ENCODE data around the gene SDK1.
A peak's percentile ranks its signal among the peaks of the same experiment; 100 is the strongest.

SDK1 gene

DNA sequence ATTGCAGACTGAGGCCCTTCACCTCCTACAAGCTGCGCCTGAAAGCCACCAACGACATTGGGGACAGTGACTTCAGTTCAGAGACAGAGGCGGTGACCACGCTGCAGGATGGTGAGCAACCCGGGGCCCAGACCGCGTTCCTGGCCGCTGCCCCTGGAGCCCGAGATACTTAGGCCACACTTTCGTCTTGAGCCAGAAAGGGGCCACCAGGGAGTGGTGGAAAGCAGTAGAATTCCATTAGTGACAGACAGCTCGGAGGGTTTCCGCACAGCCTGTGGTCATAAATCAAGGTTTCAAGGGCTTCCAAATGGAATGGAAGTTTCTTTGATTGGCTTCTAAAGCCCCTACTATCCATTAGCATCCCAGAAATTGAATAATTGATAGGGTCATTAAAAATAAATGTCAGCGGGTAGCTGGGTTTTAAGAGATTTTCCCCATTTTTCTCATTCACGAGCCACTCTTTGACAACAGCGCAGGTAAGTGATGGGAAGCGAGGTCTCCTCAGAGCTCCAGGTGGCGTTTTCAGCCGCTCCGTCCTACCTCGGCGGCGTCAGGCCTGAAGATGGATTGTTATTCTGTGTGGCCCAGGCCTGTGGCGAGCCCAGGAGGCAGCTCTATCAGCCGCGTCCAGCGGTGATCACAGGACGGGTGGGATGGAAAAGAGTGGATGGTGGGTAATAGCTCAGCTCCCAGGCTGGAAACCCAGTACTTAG, 857.5 kb downstream of the SDK1 start:
- Histone ChIP-seq H3K4me3 (no peak overlapping the region), H3K27ac (no peak overlapping the region)

DNA sequence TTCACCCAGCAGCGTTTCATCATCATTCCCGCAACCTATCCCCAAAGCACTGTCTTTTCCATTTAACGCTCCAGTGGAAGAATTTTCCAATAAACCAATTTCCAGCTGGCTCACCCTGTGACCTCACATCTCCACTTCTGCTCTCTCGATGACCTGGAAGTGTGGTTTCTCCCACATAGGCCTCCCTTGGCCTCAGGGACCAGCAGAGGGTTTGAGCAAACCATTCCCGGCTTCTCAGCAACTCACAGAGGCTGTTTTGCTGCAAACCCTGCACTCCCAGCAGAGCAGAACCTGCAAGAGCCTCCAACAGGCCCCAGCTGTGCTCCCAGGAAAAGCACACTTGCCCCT, 858.1 kb downstream of the SDK1 start:
- no peak overlapping the region for H3K4me3 ChIP-seq
- no peak overlapping the region for H3K27ac ChIP-seq

DNA sequence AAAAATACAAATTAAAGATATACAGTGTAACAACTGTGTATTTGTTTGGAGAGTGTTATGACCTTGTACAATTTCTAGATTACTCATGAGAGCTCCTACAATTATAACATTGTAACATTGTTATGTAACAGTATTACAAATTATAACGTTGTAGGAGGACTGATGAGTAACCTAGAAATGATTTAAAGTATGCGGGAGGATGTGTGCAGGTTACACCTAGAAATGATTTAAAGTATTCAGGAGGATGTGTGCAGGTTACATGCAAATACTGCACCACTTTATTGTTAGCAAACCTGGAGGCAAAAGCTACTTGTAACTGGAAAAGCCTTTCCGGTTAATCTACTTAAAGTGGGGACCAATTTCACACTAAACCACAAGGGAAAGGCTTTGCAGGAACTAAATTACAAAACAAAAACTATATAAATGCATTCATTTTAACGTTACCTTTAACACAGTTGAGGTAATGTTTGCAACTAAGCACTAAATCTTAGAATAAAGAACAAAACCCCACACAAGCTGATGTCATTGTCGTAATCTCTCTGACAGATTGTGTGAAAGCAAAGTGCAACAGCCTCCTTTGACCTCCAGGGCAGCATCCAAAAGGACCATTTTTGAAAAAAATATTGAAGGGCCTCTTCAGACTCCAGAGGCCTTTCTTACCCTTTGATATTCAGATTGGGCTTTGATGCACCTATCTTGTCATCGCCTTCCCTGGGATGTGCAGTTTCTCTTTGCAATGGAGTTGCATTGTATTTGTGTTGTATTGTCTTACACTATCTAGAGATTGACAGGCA, 858.9 kb downstream of the SDK1 start:
- Histone ChIP-seq H3K4me3 (no peak overlapping the region), H3K27ac (no peak overlapping the region)

DNA sequence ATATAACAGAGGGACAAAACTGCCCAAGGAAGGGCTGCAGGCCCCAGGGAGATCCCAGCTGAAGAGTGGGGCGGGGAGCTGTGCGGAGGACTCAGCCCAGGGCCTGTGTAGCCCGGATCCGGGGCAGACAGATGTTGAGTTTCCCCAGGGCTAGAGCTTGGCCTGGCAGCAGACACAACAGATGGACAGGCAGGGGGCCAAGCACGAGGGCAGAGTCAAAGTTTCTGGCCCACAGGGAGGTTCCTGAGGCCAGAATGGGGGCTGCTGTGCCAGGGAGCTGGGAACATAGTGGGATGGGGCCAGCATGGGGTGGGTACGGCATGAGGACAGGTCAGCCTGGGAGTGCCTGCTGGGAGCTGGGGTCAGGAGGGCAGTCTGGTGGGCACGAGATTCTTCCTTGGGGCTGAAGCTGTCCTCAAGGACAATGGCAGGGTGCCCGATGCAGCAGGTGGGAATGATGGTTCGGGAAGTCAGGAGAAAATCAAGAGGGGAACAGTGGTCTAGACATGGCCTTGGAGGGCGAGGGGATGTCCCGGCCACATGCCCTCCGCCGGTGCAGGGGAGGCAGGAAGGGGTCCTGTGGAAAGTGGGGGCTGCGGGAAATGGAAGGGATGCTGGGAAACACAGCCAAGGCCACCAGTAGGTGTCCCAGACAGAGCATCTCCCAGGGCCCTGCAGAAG, 862.0 kb downstream of the SDK1 start:
- H3K27ac ChIP-seq, result no peak overlapping the region
- no peak overlapping the region for H3K4me3 ChIP-seq

DNA sequence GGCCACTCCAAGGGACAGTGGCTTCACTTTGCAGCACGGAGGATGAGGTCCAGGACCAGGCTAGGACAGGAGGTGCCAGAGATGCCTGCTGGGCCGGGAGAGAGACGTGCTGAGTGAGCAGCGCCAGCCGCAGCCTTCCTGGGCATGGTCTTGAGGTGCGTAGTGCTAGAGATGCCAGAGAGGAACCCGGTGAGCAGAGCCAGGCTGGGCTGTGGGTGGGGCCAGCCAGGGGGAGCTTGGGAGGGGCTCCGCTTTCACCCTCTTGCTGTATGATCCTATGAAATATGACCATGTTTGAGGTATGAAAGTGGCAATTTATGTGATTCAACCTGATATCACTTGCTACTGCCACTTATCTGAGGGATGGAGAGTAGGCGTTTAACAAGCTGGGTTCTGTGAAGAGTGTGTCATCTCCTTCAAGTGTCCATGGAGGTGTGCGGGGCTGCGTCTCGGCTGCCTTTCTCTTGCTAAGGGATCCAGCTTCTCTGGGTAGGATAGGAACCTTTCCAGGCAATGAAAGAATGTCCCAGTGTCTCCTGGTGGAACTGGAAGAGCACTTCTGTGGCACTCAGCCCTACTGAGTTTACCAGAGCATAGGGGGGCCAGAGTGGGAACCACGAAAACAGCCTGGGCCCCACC, 862.6 kb downstream of the SDK1 start:
- Histone ChIP-seq H3K27ac (no peak overlapping the region), H3K4me3 (no peak overlapping the region)

DNA sequence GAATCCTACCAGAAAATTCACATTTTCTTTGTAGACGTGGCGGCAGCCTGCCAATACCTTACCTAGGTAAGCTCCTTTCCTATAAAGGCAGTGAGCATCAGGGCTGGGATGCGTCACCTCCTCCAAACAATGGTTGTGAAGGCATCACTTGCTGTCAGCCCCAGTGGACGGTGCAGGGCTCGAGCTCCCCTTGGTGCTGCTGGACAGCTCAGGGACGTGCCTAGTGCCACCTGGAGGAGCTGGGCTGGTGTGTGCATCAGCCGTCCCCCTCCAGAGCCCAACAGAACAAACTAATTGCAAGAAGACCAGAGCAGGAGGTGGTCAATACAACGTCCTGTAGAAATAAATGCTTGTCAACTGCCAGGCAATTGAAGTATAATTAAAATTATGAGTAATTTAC, 863.5 kb downstream of the SDK1 start:
- Histone ChIP-seq H3K4me3 (no peak overlapping the region), H3K27ac (no peak overlapping the region)

DNA sequence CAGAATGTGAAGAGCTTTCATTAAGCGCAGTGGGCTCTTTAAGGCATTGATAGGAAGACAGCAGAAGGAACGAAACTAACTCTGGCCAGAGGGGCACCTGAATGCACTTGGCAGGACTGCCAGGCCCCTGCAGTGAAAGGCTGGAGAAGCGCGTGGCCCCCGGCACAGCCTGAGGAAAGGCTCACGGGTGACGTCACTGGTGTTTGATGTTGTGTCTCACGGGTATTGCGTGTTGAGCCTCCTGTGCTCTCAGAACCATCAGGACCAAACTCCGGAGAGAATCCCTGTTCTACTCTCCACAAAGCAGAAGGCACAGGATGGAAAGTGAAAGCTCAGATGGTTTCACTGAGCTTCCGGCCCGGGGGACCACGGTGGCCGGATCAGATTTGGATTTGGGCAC, 865.3 kb downstream of the SDK1 start:
- Histone ChIP-seq H3K4me3 (no peak overlapping the region), H3K27ac (no peak overlapping the region)

DNA sequence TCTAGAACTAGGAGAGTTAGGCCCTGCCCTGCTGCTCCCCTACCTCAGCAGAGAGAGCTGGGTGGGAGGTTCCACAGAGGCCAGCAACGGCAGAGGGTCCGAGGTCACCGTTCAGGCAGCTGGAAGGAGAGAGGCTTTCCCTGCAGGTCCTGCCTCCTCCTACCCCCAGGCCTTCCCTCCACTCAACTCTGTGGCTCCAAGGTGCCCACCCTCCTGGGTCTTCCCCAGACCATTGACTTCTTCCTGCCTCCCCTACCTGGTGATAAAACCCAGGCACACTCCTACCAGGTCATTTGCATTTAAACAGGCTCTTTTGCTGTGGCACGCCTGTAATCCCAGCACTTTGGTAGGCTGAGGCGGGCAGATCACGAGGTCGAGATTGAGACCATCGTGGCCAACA, 865.8 kb downstream of the SDK1 start:
- Histone ChIP-seq H3K27ac (no peak overlapping the region), H3K4me3 (no peak overlapping the region)

DNA sequence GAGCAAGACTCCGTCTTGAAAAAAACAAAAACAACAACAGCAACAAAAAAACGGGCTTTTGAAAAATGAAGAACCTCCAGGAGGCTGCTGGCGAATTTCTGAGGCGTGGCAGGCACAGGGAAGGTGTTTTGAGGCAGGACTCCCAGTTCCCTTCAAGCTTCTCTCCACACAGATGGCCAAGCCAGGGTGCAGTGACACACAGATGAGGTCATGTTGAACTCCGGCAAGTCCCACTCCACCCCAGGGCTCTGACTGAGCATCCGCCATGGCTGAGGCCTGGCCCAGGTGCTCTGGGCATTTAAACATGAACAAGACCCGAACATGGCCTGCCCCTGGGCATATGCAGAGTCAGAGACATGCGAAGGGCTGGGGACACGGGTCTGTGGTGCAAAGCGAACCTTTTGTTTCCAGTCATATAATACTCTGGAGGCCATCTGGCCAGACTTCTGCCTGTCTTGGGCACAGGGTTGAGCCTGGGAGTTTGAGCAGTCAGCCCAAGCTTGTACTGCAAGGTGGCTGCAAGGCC, 866.4 kb downstream of the SDK1 start:
- Histone ChIP-seq H3K27ac (no peak overlapping the region), H3K4me3 (no peak overlapping the region)

DNA sequence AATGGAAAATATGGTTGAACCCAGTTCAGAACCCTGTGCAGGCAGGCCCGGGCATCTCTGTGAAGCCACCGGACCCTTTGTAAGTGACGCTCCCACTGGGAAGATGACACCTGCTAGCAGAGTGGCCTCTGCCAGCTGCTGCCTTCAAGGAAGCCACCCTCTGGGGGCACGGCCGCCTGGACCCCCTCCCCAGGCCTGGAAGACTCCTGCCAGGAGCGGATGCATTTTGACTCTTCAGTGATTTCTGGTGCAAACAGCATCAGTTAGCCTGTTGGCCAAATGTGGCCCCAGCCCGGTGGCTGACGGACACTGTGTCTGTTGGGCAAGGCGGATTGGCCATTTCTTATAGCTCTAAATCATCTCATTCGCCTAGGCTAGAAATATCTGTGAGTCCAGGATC, 867.0 kb downstream of the SDK1 start:
- Histone ChIP-seq H3K27ac (no peak overlapping the region), H3K4me3 (no peak overlapping the region)

DNA sequence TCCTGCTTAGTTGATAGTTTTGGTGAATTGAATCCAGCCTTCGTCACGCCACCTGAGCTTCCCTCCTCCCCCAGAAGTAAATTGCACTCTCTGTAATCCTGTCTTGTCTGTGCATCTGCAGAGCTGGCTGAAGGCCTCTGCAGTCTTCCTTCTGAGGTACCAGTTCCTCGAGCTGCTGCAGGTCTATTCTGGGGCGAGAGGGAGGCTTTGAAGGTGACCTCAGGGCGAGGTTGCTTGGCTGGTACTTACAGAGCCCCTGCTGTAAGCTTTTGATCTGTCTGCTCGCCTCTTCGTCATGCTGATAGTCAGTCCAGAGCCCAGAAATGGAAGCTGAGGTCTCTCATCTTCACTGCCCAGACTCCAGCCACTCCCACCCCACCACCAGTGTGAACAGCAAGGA, 867.5 kb downstream of the SDK1 start:
- Histone ChIP-seq H3K27ac (no peak overlapping the region), H3K4me3 (no peak overlapping the region)

DNA sequence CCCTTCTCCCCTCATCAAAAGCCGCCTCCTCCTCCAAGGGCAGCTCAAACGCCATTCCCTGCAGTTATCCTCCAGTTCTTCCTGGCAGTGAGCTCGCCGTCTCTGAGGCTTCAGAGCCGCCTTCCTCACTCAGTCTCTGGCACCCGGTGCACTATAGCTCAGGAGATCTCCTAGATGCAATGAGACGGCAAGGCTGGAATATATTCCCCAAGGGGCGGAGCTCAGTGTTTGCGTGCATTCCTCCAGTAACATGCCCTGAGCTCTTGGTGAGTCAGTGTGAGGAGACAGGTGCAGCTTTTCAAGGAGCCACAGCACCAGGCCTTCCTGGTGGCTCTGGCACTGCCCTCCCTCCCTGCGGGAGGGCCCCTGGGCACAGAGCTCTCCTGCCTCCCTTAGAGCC, 868.4 kb downstream of the SDK1 start:
- Histone ChIP-seq H3K4me3 (no peak overlapping the region), H3K27ac (no peak overlapping the region)

DNA sequence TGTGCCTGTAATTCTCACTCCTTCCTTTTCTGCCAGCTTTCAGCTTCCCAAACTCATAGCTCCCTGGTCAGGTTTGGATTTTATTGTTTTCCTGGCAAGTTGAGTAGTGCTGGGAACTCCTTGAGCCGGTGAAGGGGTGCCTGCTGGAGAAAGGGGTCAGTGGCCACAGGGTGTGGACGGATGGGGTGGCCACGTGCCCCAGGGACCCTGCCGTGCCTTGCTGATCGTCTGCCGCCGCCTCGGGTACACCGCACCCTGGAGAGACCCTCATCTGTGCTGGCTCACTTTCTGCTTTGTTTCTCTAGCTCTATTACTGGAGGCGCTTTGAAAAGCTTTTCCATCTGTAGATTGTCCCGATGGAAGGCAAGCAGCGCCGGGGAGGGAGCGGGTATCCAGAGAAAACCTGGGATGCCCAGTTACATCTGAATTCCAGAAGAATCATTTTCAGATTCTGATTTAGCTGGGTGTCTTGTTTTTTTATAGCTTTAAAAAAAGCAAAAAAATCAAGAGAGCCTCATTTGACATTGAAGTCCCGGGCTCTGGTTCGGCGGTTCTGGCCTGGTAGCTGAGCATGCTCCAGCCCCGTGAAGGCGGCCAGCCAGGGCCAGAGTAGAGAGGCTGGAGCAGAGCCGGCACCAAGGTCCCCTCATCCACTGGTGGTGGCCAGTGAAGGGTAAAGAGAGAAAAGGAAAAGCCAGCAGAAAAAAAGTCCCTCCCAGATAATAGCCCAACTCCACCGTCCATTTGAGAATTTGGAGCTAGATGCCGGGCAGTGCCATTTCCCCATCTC, 870.1 kb downstream of the SDK1 start:
- Histone ChIP-seq H3K4me3 (no peak overlapping the region), H3K27ac (no peak overlapping the region)

DNA sequence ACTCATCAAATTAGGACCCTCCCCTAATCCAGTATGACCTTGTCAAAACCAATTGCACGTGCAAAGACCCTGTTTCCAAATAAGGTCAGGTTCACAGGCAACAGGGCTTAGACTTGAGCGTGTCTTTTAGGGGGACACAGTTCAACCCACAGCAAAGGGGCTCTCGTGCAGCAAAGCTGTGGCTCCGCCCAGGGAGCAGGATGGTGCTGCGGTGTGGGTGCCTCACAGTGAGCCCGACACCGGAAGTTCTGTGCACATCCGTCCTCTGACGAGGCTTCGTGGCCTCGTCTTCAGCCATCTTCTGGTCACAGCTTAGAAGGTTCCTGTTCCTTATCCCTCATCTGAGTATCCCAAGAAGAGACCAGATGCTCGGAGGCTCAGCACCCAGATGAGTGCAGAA, 871.8 kb downstream of the SDK1 start:
- H3K27ac ChIP-seq, result no peak overlapping the region
- H3K4me3 ChIP-seq, result no peak overlapping the region

DNA sequence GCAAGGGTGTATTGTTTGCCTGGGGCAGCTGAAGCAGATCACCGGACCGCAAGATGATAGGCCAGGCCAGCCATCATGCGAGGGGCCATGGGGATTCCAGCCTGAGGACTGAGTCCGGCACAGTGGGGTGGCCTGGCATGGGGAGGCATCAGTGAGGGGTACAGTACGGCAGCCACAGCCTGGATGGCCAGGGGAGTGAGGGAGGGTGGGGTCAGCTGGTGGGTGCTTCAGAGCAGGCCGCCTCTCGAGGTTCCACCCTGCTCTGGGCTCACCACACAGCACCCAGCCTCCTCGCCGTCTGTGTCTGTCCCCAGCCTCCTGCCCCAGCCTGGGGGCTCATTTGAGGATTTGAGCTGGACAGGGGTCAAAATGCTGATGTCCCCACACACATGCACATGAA, 872.6 kb downstream of the SDK1 start:
- no peak overlapping the region for H3K4me3 ChIP-seq
- peak overlapping the region in 1 of 21 experiments; percentile 22 for H3K27ac ChIP-seq

DNA sequence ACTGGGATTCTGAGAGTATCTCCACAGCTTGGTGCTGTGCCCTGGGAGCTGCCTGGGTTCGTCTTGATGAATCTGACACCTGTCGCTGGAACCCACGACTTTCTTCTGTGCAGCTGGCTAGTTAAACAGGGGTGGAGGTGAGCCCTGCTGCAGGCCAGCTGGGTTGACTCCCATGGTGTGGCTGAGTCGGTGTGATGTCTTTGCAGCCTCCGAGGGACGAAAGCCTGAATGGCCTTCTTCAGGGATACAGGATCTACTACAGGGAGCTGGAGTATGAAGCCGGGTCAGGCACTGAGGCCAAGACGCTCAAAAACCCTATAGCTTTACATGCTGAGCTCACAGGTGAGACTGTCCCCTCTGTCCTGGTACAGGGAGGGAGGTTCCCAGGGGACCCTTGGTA, 873.0 kb downstream of the SDK1 start:
- Histone ChIP-seq H3K27ac (peak overlapping the region in 1 of 21 experiments; percentile 22), H3K4me3 (no peak overlapping the region)

DNA sequence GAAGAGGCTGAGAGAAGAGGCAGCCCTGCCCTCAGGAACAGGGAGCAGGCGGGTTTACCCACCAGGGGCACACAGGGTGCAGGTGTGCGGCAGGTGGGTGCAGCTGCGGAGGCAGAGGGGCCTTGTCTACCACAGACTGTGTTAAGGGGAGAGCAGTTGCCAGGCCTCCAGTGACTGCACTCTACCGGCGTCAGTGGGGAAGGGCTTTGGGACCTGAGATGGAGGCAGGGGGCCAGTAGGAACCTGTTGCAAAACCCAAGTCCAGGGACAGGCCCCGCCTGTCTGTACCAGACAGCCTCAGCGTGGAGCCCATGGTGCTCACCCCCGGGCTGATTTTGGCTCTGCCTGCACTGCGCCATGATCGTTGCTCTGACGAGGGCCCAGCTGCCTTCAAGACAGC, 873.4 kb downstream of the SDK1 start:
- Histone ChIP-seq H3K4me3 (no peak overlapping the region), H3K27ac (no peak overlapping the region)

DNA sequence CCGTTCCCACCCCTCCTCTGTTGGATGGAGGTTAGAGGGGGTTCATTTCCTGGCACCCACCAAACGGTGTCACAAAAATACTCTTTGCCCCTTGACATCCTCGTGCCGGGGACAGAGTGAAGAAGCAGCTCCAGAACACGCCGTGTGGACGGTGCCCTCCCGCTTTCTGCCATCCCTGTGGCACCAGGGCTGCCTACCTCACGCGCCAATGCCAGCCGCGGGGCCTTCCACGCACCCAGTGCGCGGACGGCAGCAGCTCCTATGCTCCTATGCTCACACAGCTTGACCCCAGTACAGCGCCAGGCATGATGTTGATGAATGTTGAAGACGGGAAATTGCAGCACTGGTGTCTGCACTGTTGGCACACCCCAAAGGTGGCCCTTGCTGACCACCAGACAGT, 873.8 kb downstream of the SDK1 start:
- Histone ChIP-seq H3K27ac (no peak overlapping the region), H3K4me3 (no peak overlapping the region)

DNA sequence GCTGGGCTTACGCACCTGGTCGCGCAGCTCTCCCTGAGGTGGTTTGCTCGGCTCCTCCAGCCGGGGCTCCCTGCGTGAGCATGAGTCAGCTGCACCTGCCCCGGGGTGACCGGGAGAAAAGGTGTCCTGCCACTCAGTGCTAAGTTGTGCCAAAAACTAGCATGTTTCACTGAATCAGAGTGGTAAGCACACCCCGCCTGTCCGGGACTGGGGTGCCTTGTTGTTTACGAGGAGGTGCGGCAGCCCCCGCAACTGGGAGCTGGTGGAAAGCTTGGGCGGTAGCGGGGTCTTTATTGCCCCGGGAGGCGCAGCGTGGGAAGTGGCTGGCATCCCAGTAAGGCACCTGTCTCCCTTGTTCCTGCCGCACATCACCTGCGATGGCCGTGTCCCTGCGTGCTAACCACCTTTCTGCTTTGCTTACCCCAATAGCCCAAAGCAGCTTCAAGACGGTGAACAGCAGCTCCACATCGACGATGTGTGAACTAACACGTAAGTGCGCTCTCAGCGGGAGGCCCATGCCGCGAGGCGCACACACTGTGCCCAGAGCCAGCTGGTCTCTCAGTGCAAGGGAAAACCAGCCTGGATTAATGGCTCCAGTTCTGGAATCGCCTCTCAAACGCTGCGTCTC, 874.4 kb downstream of the SDK1 start:
- Histone ChIP-seq H3K27ac (no peak overlapping the region), H3K4me3 (no peak overlapping the region)
